Osteocyte (in vitro differentiated cells): ENCODE measurements around the gene B3GNT7. TPM values are rescaled to one million over a fixed set of nuclear protein-coding genes. Genes with fewer than 3 reads are reported as not detected.
"Not testable (repeated sequence)": the region's sequence is repeated elsewhere in the genome, so short reads cannot be mapped to it uniquely, and the experiment has no call there.

Experiments used
- DNase-seq: peaks from one replicate; pipeline ENCODE4 v3.0.0; 2021; ENCODE audit warnings: mixed read lengths; ENCODE audit not compliant: unreplicated experiment; ENCODE audit errors: extremely low spot score
- H3K27ac Mint-ChIP-seq: one replicate; pipeline ENCODE4 v1.8.0; 2021; ENCODE audit warnings: mild to moderate bottlenecking, mixed read lengths; ENCODE audit not compliant: unreplicated experiment
- H3K27me3 Mint-ChIP-seq: one replicate; pipeline ENCODE4 v1.8.0; 2021; ENCODE audit warnings: mixed read lengths; ENCODE audit not compliant: unreplicated experiment
- H3K36me3 Mint-ChIP-seq: one replicate; pipeline ENCODE4 v1.8.0; 2021; ENCODE audit warnings: mixed read lengths; ENCODE audit not compliant: unreplicated experiment
- H3K4me1 Mint-ChIP-seq: one replicate; pipeline ENCODE4 v1.8.0; 2021; ENCODE audit warnings: mixed read lengths; ENCODE audit not compliant: unreplicated experiment
- H3K4me3 Mint-ChIP-seq: one replicate; pipeline ENCODE4 v1.8.0; 2021; ENCODE audit warnings: mild to moderate bottlenecking, moderate library complexity, mixed read lengths; ENCODE audit not compliant: unreplicated experiment
- H3K9me3 Mint-ChIP-seq: one replicate; pipeline ENCODE4 v1.8.0; 2021; ENCODE audit warnings: mixed read lengths; ENCODE audit not compliant: unreplicated experiment
- CTCF ChIP-seq: fragments of 200-600 bp; sonication (generic); IDR thresholded peaks from 2 replicates; pipeline ENCODE4 v1.5.0; 2021; ENCODE audit warnings: antibody characterized with exemption, mild to moderate bottlenecking, moderate library complexity
- long read RNA-seq: library from polyadenylated mRNA; unstranded; transcript quantifications from one replicate; pipeline ENCODE4 v2.0.0, GENCODE V29; 2021
- total RNA-seq: library from RNA; stranded (reverse); gene quantifications from 2 replicates; pipeline ENCODE4 v1.2.1, GENCODE V29; 2021

Gene B3GNT7
- 1.1 and 1.5 TPM in 2 replicates for total RNA-seq
- long read RNA-seq, result 0 reads

GRCh38 chr2:231395188-231396057 is at the start of gene B3GNT7:
B3GNT7 (plus strand) TSS chr2:231395710; CDS start chr2:231395804, 94 bp downstream.
- H3K4me1 Mint-ChIP-seq, result peaks cover 17% of the 10 kb centered on the region
- no peak for DNase-seq

GRCh38 chr2:231347081-231347480 is 48.4 kb upstream of the B3GNT7 start:
- no peak overlapping the region for H3K27ac Mint-ChIP-seq
- H3K4me1 Mint-ChIP-seq, result no peaks in the 10 kb centered on the region
- DNase-seq, result no peak
- H3K27me3 Mint-ChIP-seq, result no peaks in the 10 kb centered on the region
- no peak for TF ChIP-seq CTCF
- H3K4me3 Mint-ChIP-seq, result no peak overlapping the region
- no peaks in the 10 kb centered on the region for H3K9me3 Mint-ChIP-seq
- peaks cover 56% of the 10 kb centered on the region for H3K36me3 Mint-ChIP-seq

More at GRCh38 chr2:231395188-231396057, at the start of gene B3GNT7:
- Mint-ChIP-seq H3K27ac (peak within 1 kb of the TSS; percentile 23), H3K4me3 (peak within 1 kb of the TSS; percentile 66), H3K9me3 (no peaks in the 10 kb centered on the region), H3K36me3 (no peaks in the 10 kb centered on the region), H3K27me3 (no peaks in the 10 kb centered on the region)
- no peak for TF ChIP-seq CTCF

GRCh38 chr2:231347638-231348037 is 47.9 kb upstream of the B3GNT7 start:
- peaks cover 55% of the 10 kb centered on the region for H3K36me3 Mint-ChIP-seq
- H3K27ac Mint-ChIP-seq, result no peak overlapping the region
- H3K4me1 Mint-ChIP-seq, result no peaks in the 10 kb centered on the region
- no peak for DNase-seq
- H3K4me3 Mint-ChIP-seq, result no peak overlapping the region
- H3K9me3 Mint-ChIP-seq, result no peaks in the 10 kb centered on the region
- TF ChIP-seq CTCF, result no peak
- no peaks in the 10 kb centered on the region for H3K27me3 Mint-ChIP-seq

GRCh38 chr2:231348173-231348572 is 47.3 kb upstream of the B3GNT7 start:
- no peaks in the 10 kb centered on the region for H3K27me3 Mint-ChIP-seq
- H3K4me3 Mint-ChIP-seq, result no peak overlapping the region
- no peaks in the 10 kb centered on the region for H3K4me1 Mint-ChIP-seq
- peaks cover 53% of the 10 kb centered on the region for H3K36me3 Mint-ChIP-seq
- no peaks in the 10 kb centered on the region for H3K9me3 Mint-ChIP-seq
- H3K27ac Mint-ChIP-seq, result no peak overlapping the region
- no peak for TF ChIP-seq CTCF
- no peak for DNase-seq

GRCh38 chr2:231348704-231349373 is 46.7 kb upstream of the B3GNT7 start:
- no peak for DNase-seq

GRCh38 chr2:231349374-231349735 is 46.2 kb upstream of the B3GNT7 start:
- DNase-seq, H3K27ac Mint-ChIP-seq: not testable (repeated sequence)

More at GRCh38 chr2:231348704-231349373, 46.7 kb upstream of the B3GNT7 start:
- Mint-ChIP-seq H3K27me3 (no peaks in the 10 kb centered on the region), H3K4me3 (no peak overlapping the region), H3K36me3 (peaks cover 53% of the 10 kb centered on the region), H3K9me3 (no peaks in the 10 kb centered on the region), H3K4me1 (no peaks in the 10 kb centered on the region), H3K27ac (no peak overlapping the region)
- TF ChIP-seq CTCF, result no peak

More at GRCh38 chr2:231349374-231349735, 46.2 kb upstream of the B3GNT7 start:
- H3K9me3 Mint-ChIP-seq, H3K27me3 Mint-ChIP-seq, H3K4me3 Mint-ChIP-seq, H3K4me1 Mint-ChIP-seq: not testable (repeated sequence)
- peaks cover 51% of the 10 kb centered on the region for H3K36me3 Mint-ChIP-seq
